NCI-H82 (cell line): ENCODE data around the gene GFPT2.

Source experiments
- DNase-seq: peaks from one replicate; lab custom pipeline; 2025; lab: John Stamatoyannopoulos, UW

Gene GFPT2

DNA sequence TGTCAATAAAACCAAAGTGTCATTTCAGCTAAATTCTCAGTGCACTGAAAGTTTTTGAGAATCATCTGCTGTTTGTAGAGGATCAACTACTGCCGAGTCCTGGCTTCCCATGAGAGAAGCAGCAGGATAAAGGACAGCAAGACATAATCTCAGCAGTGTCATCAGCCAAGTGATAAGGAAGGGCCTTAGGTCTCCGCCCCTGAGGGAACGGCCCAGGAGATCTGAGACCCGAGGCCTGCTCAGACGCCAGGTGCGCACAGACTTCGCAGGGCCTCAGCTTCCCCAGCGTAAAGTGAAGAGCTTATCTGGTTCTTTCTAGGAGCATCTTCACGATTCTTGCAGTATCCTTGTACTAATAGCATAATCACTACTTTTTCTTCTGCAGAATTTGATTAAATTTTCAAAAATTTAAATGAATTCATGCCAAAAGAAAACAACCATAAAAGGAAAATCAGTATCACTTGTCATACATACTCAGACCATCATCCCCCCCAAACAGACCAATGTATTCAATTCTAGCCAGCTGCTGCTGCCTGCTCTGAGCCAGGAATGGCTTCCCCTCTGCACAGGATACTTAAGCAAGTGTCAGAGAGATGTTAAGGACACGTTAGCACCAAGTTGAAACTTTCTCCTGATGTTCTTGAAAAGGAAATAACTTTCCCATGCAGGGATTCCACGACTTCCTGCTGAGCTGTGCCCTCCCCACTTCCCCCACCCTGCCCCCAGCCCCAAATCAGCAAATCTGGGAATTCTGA lies 2.2 kb downstream of the GFPT2 start:
- peak; percentile 63 for DNase-seq

DNA sequence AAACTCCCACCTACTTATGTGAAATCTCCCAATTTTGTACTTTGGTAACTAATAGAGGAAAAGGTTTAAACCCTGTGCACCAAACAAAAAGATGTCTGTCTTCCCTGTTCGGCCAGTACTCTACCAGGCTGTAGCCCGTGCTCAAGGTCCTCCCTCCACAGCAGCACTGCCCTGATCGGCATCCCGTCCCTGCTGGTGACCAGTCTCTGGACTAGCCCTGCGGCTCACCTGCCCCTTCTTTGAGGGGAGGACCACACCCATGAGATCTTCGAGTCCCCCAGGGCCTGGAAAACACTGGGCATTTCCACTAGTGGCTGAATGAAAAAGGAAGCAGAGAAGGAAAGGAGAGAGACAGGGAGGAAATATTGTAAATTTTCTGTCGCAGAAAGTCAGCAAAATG lies 2.8 kb downstream of the GFPT2 start:
- DNase-seq, result no peak

DNA sequence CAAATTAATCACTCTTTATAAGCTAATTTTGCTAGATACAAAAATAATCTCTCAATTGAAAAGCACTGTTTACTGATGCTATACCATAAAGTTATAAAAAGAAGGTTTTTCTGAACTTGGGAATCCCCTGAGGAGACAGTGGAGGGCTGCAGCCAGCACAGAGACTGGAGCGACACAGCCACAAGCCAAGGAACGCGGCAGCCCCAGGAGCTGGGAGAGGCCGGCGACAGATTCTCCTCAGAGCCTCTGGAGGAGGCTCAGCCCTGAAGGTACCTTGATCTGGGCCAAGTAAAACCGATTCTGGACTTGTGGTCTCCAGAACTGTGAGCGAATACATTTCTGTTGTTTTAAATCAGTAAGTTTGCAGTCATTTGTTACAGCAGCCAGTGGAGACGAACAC lies 3.7 kb downstream of the GFPT2 start:
- DNase-seq, result no peak

DNA sequence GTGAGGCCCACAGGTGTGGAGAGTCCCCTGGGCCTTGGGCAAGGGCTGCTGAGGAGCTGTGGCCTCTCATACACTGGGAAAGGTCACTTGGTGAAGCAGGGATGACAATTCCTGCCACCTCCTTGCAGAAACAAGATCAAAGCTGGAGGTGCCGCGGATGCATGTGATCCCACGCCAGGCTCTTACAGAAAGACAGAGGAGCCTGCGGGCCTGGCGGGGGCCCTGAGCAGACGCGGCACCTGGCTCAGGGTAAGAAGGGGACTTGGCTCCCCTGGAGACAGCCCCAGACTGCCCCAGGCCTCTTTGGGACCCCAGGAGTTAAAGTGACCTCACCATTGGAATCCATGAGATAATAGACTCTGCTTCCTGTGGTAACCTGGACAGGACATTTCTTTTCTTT lies 4.8 kb downstream of the GFPT2 start:
- DNase-seq, result no peak

DNA sequence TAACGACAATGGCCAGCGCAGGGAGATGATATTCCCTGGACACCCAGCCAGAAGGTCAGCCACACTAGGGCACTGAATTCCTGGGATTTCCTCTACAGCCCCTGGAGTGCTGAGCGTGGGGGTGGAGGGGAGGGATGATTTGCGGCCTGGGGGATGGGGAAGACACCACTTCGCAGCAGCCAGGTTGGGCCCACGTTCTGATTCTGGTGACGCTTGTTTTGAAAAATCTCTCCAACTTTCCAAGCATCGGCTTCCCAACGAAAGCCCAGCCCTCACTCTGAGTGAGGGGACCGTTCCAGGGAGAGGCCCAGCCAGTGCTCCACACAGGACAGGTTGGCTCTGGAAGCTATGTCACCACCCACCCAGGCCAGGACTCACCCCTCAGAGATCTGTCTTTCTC lies 5.4 kb downstream of the GFPT2 start:
- DNase-seq, result no peak

DNA sequence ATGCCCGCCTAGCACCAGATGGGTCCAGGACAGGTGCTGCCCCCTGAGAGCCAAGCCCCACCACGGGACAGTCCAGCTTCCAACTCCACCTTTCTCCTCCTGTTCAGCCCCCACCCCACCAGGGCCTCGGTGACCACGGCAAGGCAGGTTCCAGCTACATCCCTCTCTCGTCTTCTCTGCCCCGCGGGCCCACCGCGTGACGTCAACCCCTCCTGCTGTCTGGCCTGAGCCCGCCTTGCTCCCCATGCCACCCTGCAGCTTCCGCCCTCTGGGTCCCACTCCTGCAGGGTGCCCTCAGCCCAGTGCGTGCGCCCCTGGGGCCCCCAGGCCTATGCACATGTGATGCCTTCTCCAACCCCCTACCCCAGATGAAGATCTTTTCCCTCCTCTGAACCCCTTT lies 6.8 kb downstream of the GFPT2 start:
- DNase-seq, result no peak

DNA sequence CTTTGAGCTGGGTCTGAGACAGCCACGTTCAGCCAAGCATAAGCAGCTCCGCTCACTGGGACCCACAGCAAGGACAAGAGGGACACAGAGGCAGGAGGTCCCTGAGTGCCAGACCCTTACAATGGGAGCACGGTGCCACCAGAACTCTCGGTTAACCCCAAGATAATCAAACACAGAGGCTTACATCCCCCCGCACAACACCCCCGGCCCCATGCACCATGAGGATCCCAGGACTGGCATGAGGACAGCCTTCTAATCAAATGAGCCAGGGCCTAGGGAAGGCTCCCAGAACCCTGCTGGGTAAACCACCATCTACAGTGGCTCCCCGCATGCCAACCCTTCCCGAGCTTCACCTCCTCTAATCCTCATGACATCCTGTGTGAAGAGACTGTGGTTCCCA lies 7.4 kb downstream of the GFPT2 start:
- DNase-seq, result no peak

DNA sequence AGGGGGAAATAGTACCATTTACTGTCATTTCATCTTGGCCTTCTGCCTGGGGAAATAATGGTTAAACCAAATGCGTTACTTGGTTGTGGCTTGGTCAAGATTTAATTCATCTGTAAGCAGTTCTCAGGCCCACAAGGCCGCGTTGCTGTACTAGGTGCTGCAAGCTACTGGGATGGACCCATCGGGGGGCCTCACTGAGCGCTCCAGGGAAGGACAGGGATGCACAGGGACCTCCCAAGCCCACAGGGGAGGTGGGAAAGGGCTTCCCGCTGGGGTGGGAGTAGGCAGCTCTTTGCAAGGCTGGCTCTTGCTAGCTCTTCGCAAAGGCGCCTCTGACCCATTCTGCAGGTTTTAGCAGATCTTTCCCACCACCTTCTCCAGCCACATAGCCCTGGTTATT lies 8.0 kb downstream of the GFPT2 start:
- no peak for DNase-seq

DNA sequence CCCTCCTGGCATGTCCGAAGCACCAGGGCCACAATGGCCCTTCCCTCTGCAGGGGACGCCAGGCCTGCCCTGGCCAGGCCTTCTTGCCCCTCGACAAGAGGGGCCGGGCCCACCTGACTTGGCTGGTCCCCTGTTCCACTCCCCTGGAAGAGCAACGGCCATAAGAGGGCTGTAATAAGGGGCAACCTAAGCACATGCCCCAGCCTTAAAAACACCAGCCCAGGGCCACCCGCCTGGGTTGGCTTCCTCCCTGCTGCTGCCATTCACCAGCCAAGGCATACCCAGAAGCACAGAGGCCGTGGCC lies 8.5 kb downstream of the GFPT2 start:
- no peak for DNase-seq

DNA sequence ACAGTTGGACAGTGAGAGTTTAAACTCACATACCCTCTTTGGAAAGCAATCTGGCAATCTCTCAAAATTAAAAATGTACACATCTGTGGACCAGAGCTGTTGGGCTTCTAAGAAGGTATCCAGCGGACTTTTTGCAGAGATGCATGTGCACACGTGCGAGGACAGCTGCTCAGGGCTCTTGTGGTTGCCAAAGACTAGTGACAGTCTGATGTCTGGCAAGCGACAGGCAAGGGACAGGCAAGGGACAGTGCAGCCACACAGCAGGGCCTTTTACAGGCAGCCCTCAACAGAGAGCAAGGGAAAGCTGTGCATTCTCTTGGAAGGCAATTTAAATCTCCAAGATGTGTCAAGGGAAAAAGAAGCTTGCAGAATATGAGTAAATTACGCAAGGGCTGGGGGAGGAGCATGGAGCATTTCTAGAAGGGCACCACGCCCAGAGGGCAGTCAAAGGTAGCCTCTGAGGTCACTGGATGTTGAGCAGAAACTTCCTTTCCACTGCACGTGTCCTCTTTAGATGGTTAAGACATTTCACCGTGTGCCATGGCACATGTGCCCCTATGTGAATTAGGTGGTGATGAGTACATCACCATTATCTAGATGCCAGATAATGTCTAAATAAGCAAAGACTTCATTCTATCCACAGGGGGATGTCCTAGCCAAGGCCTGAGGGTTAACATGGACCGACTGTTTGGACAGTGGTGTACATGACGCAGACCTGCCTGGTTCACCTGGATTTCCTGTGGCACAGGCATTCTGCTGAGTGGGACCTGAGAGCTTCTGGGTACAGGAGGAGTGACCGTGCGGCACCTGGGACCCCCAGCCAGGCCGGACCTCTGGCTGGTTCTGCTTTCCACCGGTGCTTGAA lies 9.1 kb downstream of the GFPT2 start:
- no peak for DNase-seq

DNA sequence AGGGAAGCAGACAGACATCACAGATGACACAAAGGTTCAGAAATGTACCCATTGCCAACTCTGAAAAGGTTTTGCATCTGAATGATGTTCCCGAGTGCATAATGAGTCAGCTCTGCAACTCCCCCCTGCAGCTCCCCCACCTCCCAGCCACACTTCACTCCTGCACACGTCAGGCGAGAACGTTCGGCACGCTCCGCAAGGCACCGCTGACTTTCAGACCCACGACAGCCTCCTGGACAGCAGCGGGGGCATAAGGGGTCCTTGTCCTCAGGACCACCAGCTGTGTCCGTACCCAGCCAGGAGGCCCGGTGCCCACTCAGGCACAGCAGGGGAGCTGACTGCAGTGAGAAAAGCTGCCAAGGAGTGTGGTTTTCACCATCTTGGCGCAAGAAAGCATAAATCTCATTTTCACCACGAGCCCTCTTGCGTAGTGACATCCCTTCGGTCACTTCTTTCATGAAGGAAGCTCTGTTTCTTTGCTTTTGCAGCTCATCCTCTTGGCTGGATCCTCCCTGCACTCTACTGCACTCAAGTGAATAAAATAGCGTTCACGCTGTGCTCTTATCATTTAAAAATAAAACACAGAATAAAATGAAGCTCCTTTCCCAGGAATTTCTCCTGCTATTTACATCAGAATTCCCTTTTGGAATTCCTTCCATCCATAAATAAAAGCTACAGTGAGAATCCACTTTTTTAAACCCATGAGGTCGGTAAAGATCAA lies 9.9 kb downstream of the GFPT2 start:
- no peak for DNase-seq

DNA sequence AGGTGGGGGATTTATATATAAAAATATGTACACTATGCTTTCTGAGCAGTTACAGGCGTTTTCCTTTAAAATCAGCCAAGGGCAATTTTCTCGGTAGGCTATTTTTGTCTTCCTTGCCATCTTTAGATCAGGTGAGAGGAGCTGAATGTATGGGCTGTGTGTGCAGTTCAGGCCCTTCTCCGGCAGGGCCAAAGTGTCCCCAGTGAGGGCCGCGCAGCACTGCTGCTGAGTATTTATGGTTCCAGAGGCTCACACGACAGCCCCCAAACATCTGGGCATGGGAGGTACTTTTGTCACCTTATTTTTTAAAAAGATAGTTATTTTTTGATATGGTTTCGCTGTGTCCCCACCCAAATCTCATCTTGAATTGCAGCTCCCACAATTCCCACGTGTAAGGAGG lies 11.5 kb downstream of the GFPT2 start:
- DNase-seq, result no peak

DNA sequence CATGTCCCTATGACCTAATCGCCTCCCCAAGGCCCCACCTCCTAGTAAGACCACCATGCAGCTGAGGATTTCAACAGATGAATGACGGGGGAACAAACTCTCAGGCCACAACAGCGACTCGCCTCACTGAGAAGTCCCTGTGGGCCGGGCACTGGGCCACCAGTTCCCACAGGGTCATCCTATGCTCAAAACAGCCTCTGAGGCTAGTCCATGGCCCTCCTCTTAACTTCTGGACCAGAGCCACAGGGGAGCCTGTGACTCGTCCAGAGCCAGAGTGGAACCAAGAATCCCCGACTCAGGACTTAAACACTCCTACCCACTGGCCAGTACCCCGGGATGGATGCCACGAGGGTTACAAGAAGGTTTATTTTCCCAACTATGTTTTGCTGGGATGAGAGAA lies 12.3 kb downstream of the GFPT2 start:
- no peak for DNase-seq

DNA sequence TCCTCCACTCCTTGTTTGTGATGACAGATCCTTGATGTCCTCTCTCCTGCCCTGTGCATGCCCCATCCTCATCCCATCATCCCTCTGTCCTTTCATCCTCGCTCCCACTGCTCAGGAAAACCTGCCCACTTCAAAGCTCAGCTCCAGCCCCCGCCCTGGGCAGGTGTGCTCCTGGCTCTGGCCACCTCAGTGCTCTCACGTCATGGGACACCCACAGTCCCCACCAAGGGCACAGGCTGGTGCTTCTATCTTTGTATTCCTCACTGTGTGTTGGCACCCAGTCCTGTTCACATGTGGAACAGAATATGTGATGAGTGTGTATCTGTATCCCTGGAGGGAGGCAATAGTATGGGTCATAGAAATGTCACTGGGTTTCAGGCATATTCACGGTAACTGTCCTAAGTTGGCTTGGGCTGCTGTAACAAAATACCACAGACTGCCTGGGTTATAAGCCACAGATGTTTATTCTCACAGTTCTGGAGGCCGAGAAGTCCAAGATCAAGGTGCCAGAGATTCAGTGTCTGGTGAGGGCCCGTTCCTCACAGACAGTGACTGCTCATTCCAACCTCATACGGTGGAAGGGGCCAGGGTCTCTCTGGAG lies 13.5 kb downstream of the GFPT2 start:
- DNase-seq, result no peak

DNA sequence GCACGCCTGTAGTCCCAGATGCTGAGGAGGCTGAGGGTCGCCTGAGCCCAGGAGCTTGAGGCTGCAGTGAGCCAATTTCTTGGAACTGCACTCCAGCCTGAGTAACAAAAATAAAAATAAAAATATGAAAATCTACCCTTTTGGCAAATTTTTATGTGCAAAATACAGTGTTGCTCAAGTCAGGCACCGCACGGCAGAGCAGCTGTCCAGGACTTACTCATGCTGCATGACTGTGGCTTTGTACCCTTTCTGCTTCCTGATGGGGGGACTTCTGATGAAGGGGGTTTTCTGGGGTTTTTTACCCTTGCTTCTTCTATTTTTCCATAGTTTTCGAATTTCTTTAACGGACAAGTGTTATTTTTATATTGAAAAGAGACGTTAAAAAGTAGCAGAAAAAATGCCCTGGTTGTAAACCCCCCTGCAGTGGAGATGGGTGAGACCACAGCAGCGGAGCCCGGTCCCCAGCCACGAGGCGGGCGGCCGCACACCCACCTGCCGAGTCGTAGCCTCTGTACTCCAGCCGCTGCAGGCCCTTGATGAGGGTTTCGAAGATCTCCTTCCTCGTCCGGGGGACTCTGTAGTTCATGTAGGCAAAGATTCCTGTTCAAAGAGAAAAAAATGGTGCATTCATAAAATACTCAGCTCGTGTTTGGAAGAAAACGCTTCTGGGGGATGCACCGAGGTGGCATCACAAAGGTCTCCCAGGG lies 15.0 kb downstream of the GFPT2 start:
- no peak for DNase-seq

DNA sequence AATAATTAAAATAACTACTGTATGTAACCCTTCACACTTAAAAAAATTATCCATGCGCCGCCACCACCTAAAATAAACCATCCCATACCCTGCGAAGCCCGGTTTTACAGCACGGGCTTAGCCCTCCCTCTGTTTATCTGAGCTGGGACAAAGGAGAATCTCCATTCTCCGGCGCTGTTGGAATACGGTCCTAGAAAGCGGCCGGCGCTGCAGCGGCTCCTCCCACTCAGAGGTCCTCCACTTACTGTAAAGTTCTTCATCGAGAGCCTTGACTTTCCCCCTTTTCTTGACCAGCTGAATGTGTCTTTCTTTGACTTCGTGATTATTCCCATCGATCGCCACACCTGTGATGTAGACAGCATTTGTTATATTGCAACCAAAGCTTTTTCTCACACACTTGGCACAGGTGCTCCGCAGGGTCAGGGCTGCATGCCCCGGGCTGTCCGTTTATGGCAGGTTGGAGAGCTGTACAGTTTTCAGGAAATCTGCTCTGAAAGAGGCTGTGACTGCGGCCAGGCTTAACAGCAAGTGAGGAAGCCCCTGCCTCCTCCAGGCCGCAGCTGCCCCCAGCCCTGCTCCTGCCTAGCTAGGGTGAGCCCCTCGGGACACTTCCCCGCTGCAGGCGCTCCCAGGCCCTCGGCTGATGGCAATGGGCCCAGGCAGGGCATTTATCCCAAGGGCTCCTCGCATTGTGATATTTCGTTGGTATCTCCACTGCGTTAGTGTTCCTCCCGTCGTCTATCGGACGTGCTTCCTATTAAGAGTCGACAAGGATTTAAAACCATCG lies 16.7 kb downstream of the GFPT2 start:
- DNase-seq, result no peak

DNA sequence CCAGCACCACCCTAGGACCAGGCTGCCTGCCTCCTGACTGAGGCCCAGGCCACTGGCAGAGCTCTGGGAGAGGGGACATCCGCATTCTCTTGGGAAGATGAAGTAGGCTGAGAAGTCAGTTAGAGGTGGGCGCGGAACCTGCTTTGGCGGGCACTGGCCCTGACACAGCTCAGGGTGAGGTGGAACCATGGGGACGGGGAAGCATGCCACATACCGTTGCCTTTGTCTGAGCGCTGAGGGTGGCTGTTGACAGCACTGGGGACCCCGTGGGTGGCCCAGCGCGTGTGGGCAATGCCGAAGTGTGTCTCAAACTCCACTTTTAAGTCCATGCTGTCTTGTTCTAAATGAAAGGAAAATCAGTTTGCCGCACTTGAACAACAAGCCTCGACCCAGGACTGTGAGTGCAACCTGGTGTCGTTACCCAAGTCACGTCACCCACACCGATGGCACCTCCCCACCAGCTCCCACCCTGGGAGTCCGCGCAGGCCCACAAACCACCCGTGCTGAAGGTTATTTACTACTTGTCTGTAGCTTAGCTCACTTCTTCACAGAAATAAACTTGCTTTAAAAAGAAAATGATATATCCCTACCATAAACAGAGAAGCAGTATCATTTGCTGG lies 17.4 kb downstream of the GFPT2 start:
- DNase-seq, result no peak

DNA sequence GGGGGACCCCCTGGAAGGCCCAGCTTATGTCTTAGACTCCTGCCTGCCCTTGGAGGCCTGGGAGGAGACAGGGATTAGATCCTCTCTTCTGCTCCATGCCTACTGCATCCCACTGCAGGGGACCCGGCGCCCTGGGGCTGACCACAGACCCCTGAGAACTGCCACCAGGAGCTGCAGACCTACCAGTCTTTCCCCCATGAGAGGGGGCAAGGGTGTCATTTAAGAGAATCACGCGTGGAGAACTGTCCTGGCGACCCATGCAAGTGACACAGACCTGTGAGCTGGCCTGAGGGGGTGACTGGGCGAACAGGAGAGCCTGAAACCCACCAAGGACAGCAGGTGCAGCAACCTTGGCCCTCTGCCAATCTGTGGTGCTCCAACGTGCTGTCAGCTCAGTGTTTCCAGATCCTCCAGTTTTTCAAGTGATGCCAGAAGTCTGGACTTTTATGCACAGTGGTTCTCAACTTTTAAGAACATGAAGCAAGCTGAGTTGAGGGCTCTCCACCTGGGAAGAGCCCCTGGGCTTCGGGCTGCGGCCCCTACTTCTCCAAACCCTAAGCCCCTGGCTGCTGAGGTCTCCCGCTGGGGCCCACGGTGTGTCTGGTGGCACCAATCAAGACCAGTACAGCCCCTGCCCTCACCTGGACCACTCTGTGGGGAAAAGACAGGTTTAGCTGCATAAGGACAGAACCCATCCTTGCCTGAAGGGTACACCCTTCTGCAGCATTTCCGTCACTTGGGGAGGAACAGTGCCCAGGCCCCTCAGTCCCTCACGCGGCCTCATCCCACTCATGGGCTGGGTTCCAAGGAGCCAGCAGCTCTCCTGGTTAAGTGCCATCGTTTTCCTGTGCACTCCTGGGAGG lies 18.2 kb downstream of the GFPT2 start:
- DNase-seq, result no peak

DNA sequence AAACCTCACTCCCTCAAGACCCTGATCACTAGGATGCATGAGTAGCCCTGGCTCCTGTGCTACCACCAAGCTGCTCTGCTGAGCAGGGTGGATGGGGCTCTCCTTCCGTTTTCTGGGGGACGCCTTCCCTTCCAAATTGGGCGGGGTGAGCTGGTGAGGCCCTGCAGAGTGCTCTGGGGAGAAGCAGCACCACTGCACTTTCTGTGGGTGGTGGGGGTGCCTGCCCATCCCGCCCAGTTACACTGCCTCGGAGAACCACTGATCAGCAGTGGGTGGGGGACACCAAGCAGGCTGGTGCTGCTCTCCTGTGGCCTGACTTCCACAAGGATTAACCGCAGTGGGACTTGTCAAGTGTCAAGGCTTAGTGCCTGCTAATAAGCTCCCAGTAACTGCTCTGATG lies 19.0 kb downstream of the GFPT2 start:
- DNase-seq, result peak; percentile 20

DNA sequence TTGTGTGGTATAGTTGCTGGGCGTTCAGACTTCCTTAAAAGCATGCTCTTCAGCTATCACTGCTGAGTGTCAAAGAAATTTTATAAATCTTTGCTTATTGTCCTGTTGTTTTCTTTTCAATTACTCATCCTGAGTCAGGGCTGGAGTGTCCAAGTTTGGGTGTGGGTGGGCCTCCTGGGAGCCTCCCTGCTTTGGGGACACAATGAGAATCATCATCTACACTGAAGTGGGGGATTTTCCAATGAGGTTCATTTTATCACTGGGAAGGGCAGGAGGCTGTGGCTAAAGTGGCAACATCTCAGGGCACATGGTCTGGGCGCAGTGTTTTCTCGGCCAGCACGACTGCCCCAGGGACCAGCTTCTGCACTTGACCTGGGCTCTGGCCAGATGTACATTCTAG lies 19.5 kb downstream of the GFPT2 start:
- DNase-seq, result no peak
